NB4 (cell line): ENCODE results near the gene MAPK8IP3.

Experiments
- DNase-seq: peaks from one replicate; pipeline ENCODE4 v3.0.0; 2010; ENCODE audit warnings: low read depth
- H3K4me3 ChIP-seq: one replicate; pipeline ENCODE4 v1.5.1; 2011; ENCODE audit warnings: mild to moderate bottlenecking, low read depth, low read length, moderate library complexity
- MYC ChIP-seq: IDR thresholded peaks from 2 replicates; pipeline ENCODE4 v1.6.1; 2011; ENCODE audit warnings: low read depth, low read length
- POLR2A ChIP-seq: IDR thresholded peaks from 2 replicates; pipeline ENCODE4 v1.6.1; 2011; ENCODE audit warnings: mild to moderate bottlenecking; ENCODE audit not compliant: insufficient read length; ENCODE audit errors: extremely low read depth
- TF ChIP-seq, protein P1 (sequence below): IDR thresholded peaks from 2 replicates; pipeline ENCODE4 v1.6.1; 2011; ENCODE audit warnings: low read depth, low read length
- TF ChIP-seq, protein P2 (sequence below): IDR thresholded peaks from one replicate; pipeline ENCODE4 v1.5.1; 2012; ENCODE audit warnings: low read depth, low read length

MAPK8IP3 gene

DNA sequence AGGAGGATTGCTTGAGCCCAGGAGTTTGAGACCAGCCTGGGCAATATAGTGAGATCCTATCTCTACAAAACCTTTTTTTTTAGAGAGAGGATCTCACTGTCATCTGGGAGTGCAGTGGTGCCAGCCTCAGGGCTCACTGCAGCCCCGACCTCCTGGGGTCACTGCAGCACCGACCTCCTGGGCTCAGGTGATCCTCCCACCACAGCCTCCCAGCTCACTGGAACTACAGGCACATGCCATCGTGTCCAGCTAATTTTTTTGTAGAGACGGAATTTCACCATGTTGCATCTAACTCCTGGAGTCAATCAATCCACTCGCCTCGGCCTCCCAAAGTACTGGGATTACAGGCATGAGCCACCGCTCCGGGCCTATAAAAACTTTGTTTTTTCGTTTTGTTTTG is 15.4 kb downstream of the MAPK8IP3 start:
- DNase-seq = no peak
- TF ChIP-seq POLR2A = no peak
- TF ChIP-seq MYC = no peak
- TF ChIP-seq, protein P1, sequence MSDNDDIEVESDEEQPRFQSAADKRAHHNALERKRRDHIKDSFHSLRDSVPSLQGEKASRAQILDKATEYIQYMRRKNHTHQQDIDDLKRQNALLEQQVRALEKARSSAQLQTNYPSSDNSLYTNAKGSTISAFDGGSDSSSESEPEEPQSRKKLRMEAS = no peak
- TF ChIP-seq, protein P2, sequence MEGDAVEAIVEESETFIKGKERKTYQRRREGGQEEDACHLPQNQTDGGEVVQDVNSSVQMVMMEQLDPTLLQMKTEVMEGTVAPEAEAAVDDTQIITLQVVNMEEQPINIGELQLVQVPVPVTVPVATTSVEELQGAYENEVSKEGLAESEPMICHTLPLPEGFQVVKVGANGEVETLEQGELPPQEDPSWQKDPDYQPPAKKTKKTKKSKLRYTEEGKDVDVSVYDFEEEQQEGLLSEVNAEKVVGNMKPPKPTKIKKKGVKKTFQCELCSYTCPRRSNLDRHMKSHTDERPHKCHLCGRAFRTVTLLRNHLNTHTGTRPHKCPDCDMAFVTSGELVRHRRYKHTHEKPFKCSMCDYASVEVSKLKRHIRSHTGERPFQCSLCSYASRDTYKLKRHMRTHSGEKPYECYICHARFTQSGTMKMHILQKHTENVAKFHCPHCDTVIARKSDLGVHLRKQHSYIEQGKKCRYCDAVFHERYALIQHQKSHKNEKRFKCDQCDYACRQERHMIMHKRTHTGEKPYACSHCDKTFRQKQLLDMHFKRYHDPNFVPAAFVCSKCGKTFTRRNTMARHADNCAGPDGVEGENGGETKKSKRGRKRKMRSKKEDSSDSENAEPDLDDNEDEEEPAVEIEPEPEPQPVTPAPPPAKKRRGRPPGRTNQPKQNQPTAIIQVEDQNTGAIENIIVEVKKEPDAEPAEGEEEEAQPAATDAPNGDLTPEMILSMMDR = no peak
- H3K4me3 ChIP-seq = no peak overlapping the region

DNA sequence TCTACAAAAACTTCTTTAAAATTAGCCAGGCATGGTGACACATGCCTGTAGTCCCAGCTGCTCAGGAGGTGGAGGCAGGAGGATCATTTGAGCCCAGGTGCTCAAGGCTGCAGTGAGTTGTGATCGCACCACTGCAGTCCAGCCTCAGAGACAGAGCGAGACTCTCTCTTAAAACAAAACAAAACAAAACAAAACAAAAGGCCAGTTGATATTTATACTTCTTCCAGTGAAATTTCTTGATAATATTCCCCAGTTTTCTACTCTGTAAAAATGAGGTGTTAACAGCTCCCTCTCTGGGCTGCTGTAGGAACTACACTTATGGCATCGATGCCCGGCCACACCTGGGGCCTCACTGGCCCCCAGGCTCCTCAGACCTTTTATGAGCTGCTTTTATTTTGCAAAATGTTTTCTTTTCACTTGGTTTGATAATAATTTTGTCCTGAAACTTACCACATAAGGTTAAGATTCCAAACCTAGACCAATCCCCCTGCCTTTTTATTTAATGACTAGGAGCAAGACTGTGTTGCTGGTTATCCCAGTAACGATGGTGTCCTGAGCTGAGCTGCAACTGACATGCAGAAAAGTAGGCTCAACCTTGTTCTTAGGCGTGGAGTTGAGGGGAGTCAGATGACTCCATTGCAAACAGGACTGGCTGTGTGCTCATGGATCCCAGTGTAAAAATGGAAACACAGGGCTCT is 17.6 kb downstream of the MAPK8IP3 start:
- DNase-seq = peak; percentile 33
- H3K4me3 ChIP-seq = no peak overlapping the region
- no peak for TF ChIP-seq POLR2A
- TF ChIP-seq, protein P2 = peak; percentile 64

DNA sequence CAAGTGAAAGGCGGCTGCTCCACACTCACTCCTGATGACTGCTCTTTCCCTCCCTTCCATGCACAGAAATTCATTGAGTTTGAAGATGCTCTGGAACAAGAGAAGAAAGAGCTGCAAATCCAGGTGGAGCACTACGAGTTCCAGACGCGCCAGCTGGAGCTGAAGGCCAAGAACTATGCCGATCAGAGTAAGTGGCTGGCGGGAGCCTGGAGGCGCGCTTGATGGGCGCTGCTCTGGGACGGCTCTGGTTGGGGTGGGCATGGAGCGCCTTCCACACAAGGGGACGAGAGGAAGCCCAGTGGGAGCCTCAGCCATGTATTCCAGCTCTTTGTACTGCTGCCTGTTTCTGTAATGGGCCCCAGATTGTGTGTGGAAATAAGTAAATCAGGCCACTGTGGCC is 18.5 kb downstream of the MAPK8IP3 start:
- DNase-seq = no peak
- TF ChIP-seq MYC = no peak
- TF ChIP-seq, protein P2 = no peak
- no peak for TF ChIP-seq POLR2A
- TF ChIP-seq, protein P1 = no peak
- no peak overlapping the region for H3K4me3 ChIP-seq

DNA sequence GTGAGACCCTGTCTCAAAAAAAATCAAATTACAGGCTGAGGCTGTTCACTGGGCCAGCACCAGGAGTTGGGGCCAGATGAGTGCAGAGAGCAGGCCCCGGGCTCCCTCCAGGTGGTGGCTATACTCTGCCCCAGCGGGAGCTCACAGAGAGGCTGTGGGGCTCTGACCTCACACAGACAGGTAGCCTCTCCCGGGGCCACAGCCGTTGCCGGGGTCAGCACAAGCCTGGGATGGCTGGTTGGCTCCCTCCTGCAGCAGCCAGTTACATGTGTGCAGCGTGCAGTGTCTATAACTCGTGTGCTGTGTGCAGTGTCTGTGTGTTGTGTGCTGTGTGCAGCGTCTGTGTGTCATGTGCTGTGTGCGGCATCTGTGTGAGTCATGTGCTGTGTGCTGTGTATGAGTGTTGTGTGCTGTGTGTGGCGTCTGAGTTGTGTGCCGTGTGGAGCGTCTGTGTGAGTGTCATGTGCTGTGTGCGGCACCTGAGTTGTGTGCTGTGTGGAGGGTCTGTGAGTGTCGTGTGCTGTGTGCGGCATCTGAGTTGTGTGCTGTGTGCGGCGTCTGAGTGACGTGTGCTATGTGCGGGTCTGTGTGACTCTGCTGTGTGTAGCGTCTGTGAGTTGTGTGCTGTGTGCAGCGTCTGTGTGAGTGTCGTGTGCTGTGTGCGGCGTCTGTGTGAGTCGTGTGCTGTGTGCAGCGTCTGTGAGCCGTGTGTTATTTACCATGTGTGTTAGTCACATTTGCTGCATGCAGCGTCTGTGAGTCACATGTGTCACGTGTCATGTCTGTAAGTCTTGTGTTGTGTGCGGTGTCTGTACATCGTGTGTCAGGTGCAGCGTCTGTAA is 20.9 kb downstream of the MAPK8IP3 start:
- TF ChIP-seq, protein P1 = no peak
- no peak for TF ChIP-seq POLR2A
- TF ChIP-seq, protein P2 = no peak
- no peak for TF ChIP-seq MYC
- DNase-seq = no peak
- H3K4me3 ChIP-seq = no peak overlapping the region

DNA sequence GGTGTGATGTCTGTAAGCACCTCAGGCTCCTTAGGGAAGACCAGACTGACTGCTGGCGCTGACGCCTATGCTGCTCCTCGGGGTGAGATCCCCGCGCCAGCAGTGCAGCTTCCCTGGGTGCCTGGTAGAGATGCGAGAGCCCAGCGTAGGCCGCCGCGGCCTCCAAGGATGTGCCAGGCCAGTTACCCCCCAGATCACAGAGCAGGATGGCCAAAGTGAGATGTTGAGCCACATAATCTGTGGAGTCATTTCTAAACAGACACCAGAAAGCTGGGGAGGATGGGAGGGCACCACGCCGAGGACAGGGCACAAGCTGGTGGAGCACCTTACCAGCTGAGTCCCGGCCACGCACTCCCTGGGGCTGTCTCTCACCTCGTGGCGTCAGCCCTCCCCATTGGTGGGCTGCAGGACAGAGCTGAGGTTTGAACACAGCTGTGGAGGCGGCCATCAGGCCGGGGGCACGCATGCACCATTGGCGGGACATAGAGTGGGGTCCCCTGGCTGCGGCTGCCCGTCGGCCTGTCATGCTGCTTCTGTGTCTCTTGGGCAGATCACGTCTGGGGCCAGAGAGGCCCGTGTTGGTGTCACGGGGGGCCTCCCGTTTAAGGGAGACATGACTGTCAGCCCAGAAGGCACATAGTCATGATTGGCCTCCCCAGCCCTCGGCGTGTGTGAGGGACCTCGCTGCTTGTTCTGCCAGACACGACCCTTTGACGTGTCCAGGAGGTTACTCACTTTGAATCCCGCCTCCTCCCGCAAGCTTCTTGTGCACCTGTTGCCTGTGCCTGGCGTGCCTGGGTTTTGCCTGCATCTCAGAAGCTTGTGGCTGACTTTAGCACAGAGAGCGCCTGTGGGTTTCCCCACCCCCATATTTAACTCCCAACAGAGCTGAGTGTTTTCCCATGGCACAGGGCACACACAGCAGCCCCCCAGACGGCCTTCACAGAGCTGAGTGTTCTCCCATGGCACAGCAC is 21.9 kb downstream of the MAPK8IP3 start:
- no peak for DNase-seq
- no peak overlapping the region for H3K4me3 ChIP-seq
- TF ChIP-seq POLR2A = no peak
- TF ChIP-seq MYC = no peak
- TF ChIP-seq, protein P1 = no peak
- TF ChIP-seq, protein P2 = no peak
